ENCODE results near the gene ETS1. TPM values are rescaled to one million over a fixed set of nuclear protein-coding genes. Genes with fewer than 3 reads are reported as not detected.

Gene ETS1
- total RNA-seq, 2 experiments from 2014 or later = 203 to 466 TPM

- no peaks in the 10 kb centered on the region for H4K20me1 ChIP-seq (ENCODE audit: insufficient read depth, low read length)
- BruUV-seq (replicated peaks) = no TSS peak
- H3K4me3 ChIP-seq (ENCODE audit: low read depth, low read length, poor library complexity, severe bottlenecking) = no peak overlapping the region
- ChIA-PET CTCF (ENCODE audit: unreplicated experiment) (interaction anchor here (0.6 to 6.5 kb wide), 8 partner anchors 9 to 314 kb away, joined by 3 to 78 read pairs (median 6); no protein-coding TSS in a partner anchor), POLR2A (interaction anchor here (0.7 to 19.6 kb wide), 14 partner anchors 9 to 302 kb away, joined by 3 to 631 read pairs (median 4); no protein-coding TSS in a partner anchor)
- H3K27ac ChIP-seq (ENCODE audit: low read depth, low read length, poor library complexity, severe bottlenecking) = peak overlapping the region; percentile 33
- no peaks in the 10 kb centered on the region for H3K79me2 ChIP-seq (ENCODE audit: insufficient read depth, low read depth, low read length)
- H3K9me3 ChIP-seq (ENCODE audit: low read length) = no peaks in the 10 kb centered on the region
- peaks cover 81% of the 10 kb centered on the region for H3K4me1 ChIP-seq (ENCODE audit: insufficient read depth, low read length, poor library complexity, severe bottlenecking)
- H3K9me2 ChIP-seq (ENCODE audit: insufficient read depth, low read length) = no peaks in the 10 kb centered on the region
- intact Hi-C loops (cut with micrococcal nuclease; ENCODE audit: unreplicated experiment) = loop anchor here (1.0 kb wide), 2 partner anchors 26 to 227 kb away; no protein-coding TSS in a partner anchor
- peak overlapping the region; percentile 89 for H2AFZ ChIP-seq (ENCODE audit: low read length)
- no peak for TF ChIP-seq EZH2phosphoT487 (IDR thresholded peaks at IDR 0.05; ENCODE audit: borderline replicate concordance, low read depth, low read length)
- TF ChIP-seq, protein P1, sequence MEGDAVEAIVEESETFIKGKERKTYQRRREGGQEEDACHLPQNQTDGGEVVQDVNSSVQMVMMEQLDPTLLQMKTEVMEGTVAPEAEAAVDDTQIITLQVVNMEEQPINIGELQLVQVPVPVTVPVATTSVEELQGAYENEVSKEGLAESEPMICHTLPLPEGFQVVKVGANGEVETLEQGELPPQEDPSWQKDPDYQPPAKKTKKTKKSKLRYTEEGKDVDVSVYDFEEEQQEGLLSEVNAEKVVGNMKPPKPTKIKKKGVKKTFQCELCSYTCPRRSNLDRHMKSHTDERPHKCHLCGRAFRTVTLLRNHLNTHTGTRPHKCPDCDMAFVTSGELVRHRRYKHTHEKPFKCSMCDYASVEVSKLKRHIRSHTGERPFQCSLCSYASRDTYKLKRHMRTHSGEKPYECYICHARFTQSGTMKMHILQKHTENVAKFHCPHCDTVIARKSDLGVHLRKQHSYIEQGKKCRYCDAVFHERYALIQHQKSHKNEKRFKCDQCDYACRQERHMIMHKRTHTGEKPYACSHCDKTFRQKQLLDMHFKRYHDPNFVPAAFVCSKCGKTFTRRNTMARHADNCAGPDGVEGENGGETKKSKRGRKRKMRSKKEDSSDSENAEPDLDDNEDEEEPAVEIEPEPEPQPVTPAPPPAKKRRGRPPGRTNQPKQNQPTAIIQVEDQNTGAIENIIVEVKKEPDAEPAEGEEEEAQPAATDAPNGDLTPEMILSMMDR (conservative IDR thresholded peaks at IDR 0.05; ENCODE audit: low read length) = no peak
- no peak for DNase-seq (ENCODE audit: low spot score)
- H3K4me2 ChIP-seq (ENCODE audit: low read length) = peak overlapping the region; percentile 25
- no peaks in the 10 kb centered on the region for H3K36me3 ChIP-seq (ENCODE audit: insufficient read depth, low read length)
Observed at GRCh38 chr11:128604723-128605122, 17.4 kb upstream of the ETS1 start.

DNA sequence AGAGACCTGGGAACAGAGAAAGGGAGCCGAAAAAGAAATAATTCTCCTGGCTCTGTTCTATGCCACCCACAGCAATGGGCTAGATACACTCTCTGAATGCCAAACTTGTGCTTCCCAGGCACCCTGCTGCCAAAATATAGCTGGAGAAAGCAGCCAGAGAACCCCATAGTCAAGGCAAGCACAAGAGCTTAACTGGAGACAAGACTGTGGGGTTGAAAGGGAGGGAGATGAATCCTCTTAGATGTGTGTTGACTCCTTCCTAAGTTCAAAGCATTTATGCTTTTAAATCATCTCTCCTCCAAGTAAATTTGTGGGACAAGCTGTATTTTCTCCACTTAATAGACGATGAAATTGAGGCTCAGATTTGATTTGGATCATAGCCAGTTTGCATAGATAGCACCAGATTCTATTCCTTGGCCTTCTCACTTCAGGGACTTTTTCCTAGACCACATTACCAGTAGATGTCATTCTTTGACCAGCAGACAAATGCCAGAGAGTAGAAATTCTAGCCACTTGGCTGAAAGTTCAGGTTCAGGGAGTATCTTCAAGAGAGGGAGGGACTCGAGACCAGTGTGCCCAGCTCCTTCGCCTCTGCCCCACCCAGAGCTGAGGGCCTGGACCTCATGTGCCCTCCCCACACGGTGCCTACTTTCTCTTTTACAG, 16.5 kb upstream of the ETS1 start:
- peak; percentile 80 for DNase-seq (ENCODE audit: low spot score)
- H3K79me2 ChIP-seq (ENCODE audit: insufficient read depth, low read depth, low read length) = no peaks in the 10 kb centered on the region
- H3K4me2 ChIP-seq (ENCODE audit: low read length) = peak overlapping the region; percentile 42
- H3K27ac ChIP-seq (ENCODE audit: low read depth, low read length, poor library complexity, severe bottlenecking) = peak overlapping the region; percentile 33
- no peaks in the 10 kb centered on the region; the same call in 1 of the 2 replicates for H3K9me2 ChIP-seq (ENCODE audit: insufficient read depth, low read length)
- no TSS peak for BruUV-seq (replicated peaks)
- TF ChIP-seq, protein P1 (conservative IDR thresholded peaks at IDR 0.05; ENCODE audit: low read length) = peak; percentile 77
- TF ChIP-seq EZH2phosphoT487 (IDR thresholded peaks at IDR 0.05; ENCODE audit: borderline replicate concordance, low read depth, low read length) = no peak
- no peaks in the 10 kb centered on the region for H3K9me3 ChIP-seq (ENCODE audit: low read length)
- H3K36me3 ChIP-seq (ENCODE audit: insufficient read depth, low read length) = no peaks in the 10 kb centered on the region
- POLR2A ChIA-PET = interaction anchor here (0.8 to 19.6 kb wide), 12 partner anchors 10 to 241 kb away, joined by 3 to 631 read pairs (median 4); no protein-coding TSS in a partner anchor
- H3K4me3 ChIP-seq (ENCODE audit: low read depth, low read length, poor library complexity, severe bottlenecking) = no peak overlapping the region
- no peaks in the 10 kb centered on the region for H4K20me1 ChIP-seq (ENCODE audit: insufficient read depth, low read length)
- intact Hi-C loops (cut with micrococcal nuclease; ENCODE audit: unreplicated experiment) = loop anchor here (1.0 kb wide), 2 partner anchors 26 to 227 kb away; no protein-coding TSS in a partner anchor
- CTCF ChIA-PET (ENCODE audit: unreplicated experiment) = interaction anchor here (0.7 to 6.5 kb wide), 10 partner anchors 22 to 313 kb away, joined by 3 to 78 read pairs (median 5); no protein-coding TSS in a partner anchor
- peak overlapping the region; percentile 89 for H2AFZ ChIP-seq (ENCODE audit: low read length)
- H3K4me1 ChIP-seq (ENCODE audit: insufficient read depth, low read length, poor library complexity, severe bottlenecking) = peaks cover 81% of the 10 kb centered on the region
